ENCODE measurements around the gene HOPX.
"Not testable (repeated sequence)": the region's sequence is repeated elsewhere in the genome, so short reads cannot be mapped to it uniquely, and the experiment has no call there.

Gene HOPX

DNA sequence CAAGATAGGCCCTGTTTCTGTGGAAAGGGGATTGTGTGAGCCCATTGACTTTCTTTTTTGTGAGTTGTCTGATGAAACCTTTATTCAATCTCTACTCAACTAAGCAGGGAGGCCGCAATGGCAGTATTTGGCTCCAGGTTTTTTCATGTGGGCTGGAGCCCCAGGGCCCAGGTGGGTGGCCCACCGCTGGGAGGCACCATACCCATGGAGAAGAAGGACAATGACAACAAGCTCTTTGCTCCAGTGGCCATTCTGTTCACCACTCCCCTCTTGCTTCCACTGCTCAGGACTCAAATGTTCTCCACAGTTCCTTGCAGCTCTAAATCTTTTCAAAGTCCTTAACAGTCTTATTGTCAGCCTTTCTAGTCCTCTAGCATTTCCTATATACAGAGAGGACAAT is 54.1 kb downstream of the HOPX start:
- no peak for DNase-seq (ENCODE audit: low spot score)

DNA sequence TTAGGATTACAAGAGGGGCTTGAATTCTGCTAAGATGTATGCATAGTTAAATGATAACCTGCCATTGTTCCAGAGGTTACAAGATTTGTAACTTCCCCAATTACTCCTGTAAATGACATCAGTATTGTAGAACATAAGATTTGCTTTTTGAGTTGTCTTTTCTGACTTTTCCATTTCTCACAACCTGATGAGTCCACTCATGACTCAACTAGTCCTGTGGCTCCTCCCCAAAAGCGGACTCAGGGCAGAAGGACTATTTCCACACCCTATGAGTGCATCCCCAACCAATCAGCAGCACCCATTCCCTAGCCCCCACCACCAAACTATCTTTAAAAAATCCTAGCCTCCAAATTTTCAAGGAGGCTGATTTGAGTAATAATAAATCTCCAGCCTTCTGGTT is 54.7 kb downstream of the HOPX start:
- no peak for DNase-seq (ENCODE audit: low spot score)

DNA sequence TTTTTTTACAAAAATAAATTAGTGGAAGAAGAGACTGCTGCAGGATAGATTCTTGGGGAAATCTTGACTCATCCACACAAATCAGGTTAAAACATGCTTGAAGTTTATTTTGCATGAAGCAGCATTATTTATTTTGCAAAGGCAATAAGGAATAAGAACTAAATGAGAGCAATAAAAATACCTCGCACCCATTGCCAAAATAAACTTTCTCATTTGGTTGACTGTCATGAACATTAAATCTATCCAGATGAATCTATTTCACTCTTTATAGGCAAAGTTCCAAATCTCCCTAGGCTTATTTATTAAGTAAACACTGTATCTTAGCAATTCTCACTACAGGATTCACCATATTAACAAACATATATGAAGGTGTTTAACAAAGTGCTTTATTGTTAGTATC is 58.9 kb downstream of the HOPX start:
- no peak for DNase-seq (ENCODE audit: low spot score)

DNA sequence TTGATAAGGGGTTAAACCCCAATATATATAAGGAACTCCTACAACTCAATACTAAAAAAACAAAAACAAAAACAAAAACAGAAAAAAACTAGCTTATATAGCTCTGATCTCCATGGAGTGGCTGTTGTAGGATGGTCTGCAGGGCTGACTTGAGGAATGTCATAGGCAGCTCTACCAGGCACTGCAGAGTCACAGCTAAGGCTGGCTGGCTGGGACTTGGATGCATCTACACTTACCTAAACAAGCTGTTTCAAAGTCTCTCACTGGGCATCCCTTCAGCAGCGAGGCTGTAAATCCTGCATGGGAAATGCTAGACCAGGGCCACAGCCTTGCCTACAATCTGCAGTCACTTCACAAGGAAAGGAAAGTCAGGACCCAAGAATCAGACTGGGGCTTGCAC is 61.3 kb downstream of the HOPX start:
- DNase-seq (ENCODE audit: low spot score): no peak

DNA sequence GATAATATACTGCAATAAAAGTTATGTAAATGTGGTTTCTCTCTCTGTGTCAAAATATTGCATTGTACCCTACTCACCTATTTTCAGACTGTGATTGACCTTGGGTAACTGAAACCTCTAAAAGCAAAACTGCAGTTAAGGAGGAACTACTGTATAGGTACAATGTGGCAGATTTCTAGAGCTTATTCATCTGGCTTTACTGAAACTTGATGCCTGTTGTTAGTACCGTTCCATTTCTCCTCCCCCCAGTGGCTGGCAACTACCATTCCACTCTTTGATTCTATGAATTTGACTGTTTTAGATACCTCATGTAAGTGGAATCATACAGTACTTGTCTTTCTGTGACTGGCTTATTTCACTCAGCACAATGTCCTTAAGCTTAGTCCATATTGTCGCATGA is 61.9 kb downstream of the HOPX start:
- DNase-seq (ENCODE audit: low spot score): no peak

DNA sequence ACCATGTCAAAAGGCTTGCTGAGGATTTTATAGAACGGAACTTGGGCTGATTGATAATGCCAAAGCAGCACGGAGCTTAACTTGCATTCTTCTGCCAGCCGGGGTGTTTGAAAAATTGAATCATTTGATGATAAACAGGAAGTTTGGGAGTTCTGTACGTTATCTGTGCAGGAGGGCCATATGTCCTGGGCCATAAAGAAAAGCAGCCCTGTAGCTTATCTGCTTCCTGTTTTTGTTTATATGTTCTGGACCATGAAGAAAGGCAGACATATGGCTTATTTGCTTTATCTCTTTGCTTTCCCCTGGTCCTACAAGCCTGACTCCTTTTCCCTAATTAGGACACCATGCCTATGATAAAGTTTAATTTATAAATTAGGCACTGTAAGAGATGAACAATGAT is 62.4 kb downstream of the HOPX start:
- no peak for DNase-seq (ENCODE audit: low spot score)

DNA sequence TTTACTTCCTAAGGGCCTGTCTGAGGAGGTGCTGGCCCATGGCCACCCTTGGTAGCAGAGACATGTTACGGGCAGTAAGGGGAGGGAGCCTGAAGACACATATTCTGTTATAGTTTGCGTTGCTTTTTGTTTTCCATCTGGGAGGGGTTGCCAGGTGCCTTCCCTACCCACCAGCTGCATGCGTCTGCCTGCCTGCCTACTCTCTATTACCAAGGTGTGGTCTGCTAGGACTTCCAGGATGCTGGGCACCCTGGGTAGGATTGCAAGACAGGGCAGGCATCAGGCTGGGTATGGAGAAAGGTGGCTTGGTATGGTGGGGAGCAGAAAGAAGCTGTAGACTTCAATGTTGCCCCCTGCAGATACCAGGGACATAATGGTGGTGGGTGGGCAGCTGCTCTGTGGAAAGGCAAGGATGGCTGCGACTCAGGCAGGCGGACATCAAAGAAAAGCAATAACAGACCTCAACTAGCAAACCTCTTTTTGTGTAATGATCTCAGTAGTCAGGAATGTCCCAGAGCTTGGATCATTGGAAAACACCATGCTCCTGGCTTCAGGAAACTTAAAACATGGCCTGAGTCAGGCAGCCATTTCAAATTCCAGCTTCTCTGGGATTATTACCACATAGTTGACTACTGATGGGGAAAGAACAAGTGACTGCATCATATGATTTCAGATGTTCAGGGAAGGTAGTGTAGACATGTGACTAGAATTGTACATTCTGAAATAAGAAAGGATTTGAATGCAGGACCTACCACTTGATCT is 67.8 kb downstream of the HOPX start:
- no peak for DNase-seq (ENCODE audit: low spot score)

DNA sequence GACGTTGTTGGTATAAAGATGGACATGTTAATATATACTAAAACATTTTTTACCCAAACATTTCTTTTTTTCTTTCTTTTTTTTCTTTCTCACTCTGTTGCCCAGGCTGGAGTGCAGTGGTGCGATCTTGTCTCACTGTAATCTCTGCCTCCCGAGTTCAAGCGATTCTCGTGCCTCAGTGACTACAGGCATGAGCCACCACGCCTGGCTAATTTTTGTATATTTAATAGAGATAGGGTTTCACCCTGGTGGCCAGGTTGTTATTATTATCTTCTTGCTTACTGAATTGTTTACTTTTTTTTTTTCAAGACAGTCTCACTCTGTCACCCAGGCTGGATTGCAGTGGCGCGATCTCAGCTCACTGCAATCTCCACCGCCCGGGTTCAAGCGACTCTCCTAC is 68.8 kb downstream of the HOPX start:
- no peak for DNase-seq (ENCODE audit: low spot score)

DNA sequence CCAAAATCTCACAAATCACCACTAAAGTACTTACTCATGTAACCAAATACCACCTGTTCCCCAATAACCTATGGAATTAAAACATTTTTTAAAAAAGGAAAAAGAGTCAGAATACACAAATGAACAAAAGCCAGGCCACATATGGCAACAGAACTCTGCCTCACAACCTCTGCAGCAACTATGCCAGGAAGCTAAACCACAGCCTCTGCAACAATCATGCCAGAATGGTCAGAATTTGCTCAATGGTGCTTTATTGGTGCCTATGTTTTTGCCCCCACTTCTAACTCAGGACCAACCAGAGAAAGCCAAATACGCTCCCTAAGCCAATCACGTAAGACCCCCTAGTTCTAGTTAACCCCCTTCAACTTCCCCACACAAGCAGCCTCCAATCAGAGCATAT is 69.6 kb downstream of the HOPX start:
- no peak for DNase-seq (ENCODE audit: low spot score)

DNA sequence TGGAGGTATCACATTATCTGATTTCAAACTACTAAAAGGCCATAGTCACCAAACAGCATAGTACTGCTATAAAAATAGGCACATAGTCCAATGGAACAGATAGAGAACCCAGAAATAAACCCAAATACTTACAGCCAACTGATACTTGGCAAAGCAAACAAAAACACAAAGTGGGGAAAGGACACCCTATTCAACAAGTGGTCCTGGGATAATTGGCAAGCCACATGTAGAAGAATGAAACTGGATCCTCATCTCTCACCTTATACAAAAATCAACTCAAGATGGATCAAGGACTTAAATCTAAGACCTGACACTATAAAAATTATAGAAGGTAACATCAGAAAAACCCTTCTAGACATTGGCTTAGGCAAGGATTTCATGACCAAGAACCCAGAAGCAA is 70.9 kb downstream of the HOPX start:
- DNase-seq (ENCODE audit: low spot score): not testable (repeated sequence)

DNA sequence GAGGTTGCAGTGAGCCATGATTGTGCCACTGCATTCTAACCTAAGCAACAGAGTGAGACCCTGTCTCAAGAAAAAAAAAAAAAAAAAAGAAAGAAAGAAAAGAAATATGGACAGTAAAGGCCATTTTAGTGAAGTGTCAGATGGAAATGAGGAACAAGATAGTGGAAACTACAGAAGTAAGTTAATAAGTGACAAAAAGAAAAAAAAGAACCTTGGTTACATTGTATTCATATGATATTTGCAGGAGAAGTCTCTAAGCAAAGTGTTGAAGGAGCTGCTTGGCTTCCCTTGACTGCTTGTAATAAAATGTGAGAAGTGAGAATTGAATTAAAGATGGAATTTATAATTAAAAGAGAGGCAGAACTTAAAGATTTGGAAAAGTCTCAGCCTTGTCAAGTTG is 73.2 kb downstream of the HOPX start:
- no peak for DNase-seq (ENCODE audit: low spot score)

DNA sequence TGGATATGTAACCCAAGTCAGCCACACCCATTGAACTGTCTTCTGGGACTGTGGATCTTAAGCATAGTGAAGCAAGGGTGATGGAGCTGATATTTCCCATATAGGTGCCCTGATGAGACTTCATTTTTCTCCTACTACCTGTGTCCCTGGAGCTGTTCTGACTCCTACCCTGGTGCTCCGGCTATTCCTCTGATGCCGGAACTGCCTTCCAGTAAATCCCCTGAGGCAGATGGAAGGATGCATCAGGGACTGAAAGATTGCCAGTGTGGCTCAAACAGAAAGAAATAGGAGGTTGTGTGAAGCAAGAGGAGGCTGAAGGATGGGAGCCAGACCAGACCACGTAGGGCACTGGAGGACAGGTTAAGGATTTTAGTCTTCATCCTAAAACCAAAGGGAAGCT is 74.7 kb downstream of the HOPX start:
- DNase-seq (ENCODE audit: low spot score): no peak

DNA sequence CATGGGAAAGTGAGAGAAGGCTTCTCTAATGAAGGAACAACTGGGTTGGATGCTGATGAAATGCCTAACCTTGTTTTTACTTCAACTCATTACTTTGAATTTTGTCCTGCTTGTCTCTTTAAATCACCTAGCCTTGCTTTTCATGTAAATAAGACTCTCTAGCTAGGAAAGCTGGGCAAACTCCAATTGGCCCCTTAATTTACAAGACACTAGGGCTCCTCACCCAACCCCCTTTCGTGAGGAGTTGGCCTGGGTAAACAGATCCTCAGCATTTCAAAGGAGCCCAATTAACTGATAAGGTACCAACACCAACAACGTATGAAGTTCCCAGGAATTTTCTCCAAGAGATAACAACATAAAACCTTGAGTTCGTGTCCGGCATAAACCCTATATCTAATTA is 75.6 kb downstream of the HOPX start:
- DNase-seq (ENCODE audit: low spot score): not testable (repeated sequence)

DNA sequence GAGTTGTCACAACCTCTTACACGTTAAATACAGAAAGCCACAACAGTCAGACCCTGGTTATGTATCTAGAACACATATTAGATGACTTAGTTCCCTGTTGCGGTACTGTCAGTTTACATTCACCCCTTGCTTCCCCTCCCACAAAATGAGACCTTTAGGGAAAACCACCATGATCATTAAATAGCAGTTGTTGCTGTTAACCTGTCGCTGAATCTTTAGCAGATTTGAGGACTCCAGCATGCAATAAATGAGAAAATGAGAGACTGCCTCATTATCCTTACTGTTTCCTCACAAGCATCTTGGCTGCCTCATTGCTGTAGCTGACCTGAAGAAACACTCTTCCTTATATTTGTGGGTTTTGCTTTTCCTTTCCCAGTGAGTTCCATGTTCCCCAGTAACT is 77.8 kb downstream of the HOPX start:
- DNase-seq (ENCODE audit: low spot score): no peak
